M059J (cell line): ENCODE measurements around the gene NAT10. TPM values are rescaled to one million over a fixed set of nuclear protein-coding genes. Genes with fewer than 3 reads are reported as not detected.
A peak's percentile ranks its signal among the peaks of the same experiment; 100 is the strongest.

Source experiments
- DNase-seq: peaks from one replicate; pipeline ENCODE4 v3.0.0-alpha.2; 2012; ENCODE audit warnings: low read depth
- total RNA-seq: library from RNA; depleted of rRNA; stranded (reverse); fragments of >200 nt; shearing (Covaris generic); gene quantifications from 2 replicates; pipeline ENCODE4 v1.2.3, GENCODE V29; 2014; rRNA removed

NAT10 gene
- total RNA-seq, 1 experiment from 2014 or later, result 40.3 TPM

DNA sequence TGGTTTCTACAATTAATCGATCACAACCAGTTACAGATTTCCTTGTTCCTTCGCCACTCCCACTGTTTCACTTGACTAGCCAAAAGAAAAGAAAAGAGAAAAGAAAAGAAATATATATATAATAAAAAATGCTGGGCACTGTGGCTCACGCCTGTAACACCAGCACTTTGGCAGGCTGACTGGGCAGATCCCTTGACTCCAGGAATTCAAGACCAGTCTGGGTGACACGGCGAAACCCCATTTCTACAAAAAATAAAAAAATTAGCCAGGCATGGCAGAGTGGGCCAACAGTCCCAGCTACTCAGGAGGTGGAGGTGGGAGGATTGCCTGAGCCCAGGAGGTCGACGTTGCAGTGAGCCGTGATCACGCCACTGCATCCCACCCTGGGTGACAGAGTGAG is 83.8 kb downstream of the NAT10 start:
- DNase-seq, result no peak

- DNase-seq, result no peak
These were observed 85.0 kb downstream of the NAT10 start for GRCh38 chr11:34190192-34191139.

GRCh38 chr11:34191578-34191977 is 86.1 kb downstream of the NAT10 start:
- DNase-seq, result no peak

DNA sequence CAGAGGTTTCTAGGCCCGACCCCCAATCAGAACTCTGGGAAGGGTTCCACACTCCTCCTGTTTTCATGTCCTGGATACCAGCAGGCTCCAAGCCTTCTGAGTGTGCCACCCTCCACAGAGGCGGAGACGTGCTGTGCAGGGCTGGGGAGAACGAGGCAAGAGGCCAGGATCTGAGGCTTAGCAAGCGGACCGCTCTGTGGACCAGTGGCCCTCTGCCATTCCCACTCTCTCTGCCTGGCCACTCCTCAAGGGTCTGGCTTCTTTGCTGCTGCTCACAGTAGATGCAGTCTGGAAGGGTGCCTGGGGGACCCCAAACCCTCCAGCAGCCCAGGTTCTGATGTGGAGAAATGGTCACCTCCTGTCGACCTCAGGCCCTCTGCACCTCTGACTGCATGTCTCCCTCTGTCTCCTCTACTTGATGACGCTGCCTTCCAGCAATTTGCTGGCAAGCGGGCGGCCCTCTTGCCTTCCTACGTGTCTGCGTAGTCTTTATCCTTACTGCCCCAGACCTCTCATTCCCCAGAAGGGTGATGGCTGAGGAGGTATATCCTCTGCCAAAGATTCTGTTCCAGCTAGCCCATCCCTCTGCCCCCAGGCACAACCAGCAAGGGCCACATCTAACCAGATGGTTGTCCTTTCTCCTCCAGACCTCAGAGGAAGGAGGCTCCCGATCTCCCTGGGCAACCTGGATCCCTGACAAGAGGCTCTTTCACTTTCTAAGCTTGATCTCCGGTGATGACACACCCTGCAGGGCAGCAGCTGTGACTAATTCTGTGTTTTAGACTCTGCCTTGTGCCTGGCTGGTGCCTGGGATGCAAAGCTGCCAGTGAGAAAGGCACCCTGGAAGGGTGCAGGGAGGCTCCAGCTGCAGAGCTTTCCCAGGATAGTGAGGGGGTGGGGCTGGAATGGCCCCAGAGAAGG is 87.3 kb downstream of the NAT10 start:
- peak; percentile 98 for DNase-seq

DNA sequence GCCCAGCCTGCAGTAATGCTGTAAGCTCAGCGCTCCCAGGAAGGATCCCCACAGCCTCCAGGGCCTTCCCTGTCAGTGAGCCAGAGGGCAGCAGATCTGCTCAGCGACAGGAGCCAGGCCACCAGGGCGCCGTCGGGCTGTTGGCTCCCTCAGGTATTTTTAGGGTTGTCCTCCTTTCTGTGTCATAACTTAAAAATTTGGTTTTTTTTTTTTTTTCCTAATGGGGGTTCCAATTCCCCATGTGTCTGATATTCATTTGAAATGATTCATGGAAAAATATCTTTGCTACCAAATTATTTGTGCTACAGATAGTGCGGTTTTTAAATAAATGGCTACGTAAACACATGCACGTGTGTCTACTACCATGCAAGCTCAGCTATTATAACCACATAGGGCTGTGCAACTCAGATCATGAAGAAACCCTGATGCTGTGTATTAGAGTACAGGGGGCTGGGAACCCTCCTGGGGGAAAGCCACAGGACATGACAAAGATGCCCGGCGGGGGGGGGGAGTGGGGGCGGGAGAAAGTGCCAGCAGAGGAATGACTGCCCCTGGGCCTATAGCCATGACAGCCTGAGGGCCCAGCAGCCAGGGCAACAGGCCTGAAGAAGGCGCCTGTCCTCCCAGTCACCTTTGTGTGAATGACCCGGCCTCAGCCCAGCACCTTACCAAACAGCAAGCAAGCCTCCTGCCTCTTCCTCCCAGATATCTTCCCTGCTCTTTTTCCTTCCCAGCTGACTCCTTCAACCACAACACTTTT is 89.3 kb downstream of the NAT10 start:
- DNase-seq, result peak; percentile 87

Other genes starting within 250 kb of the NAT10 start
- gene LMO2, start 213.6 kb upstream of the NAT10 start, total RNA-seq, result 0.54 and 0.84 TPM in 2 replicates
- 172 and 283 TPM in 2 replicates for gene CAPRIN1, start 53.9 kb upstream of the NAT10 start, total RNA-seq